Stimulated activated CD8-positive, alpha-beta memory T cell treated with anti-CD3 and anti-CD28 coated beads, Interleukin-15, amount 100 ng/mL, for 1 hour (primary cell): Measurements from ENCODE around the gene HSDL1.
"Not testable (repeated sequence)": the region's sequence is repeated elsewhere in the genome, so short reads cannot be mapped to it uniquely, and the experiment has no call there.

Experiments used
- DNase-seq: peaks from one replicate; pipeline ENCODE4 v3.0.0-alpha.2; 2020; ENCODE audit warnings: low read depth

The HSDL1 gene

DNA sequence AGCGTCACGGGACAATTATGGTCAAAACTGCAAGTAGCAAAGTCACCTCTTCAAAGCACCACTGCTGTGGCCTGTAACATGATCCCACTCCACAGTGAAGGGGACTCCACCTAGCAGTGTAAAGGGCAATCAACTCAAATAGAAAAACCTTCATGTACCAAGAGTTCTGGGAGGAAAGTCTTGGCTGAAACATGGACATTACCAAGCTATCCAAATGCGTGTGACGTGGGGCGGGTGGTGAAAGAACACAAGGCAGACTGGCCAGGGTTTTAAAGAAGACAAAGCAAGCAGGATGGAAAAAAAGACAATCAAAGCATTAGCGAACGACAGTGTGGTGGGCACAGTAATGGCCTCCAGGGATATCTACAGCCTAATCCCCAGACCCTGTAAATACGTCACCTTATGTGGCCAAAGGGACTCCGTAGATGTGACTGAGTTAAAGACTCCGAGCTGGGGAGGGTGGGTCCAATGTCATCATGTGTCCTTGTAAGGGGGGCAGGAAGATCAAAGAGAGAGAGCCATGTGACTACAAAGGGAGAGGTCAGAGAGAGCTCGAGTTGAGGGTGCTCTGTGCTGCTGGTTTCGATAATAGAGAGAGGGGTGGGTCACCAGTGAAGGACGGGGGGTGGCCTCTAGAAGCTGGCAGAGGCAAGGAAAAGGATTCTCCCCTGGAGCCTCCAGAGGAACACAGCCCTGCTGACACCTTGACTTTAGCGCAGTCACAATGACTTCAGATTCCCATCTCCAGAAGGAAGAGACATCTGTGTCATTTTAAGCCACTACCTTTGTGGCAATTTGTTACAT lies 6.0 kb downstream of the HSDL1 start:
- DNase-seq = no peak

DNA sequence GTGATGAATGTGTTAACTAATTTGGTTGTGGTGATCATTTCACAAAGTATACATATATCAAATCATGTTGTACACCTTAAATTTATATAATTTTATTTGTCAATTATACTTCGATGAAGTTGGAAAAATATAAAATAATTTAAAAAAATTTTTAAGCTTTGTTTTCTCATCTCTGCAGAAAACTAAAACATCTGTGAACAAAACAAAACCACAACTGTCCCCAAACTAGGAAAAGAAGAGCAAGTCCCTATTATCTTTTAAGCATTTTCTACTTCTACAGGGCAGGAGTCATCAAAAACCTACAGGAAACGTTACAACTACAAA lies 6.5 kb downstream of the HSDL1 start:
- no peak for DNase-seq

DNA sequence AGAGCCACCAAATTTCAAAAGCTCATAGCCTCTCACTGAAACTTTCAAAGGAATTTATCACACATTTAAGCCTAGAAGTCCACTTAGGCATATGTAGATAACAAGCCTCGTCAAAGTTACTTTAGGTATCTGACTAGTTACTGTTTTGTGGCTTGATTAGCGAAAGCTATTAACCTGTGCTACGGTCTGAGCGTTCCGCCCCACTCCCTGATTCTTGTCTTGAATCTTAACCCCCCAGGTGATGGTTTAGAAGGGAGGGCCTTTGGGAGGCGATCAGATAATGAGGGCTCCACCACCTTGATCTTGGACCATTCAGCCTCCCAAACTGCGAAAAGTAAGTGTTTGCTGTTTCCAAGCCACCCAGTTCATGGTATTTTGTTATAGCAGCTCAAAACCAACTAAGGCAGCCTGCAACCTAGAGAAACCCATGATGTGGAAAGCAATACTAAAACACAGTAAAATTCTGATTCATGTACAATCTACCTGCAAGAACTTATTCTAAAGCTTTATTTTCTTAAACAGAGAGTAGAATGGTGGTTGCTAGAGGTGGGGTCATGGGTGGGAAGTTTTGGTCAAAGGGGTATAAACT lies 7.1 kb downstream of the HSDL1 start:
- no peak for DNase-seq

DNA sequence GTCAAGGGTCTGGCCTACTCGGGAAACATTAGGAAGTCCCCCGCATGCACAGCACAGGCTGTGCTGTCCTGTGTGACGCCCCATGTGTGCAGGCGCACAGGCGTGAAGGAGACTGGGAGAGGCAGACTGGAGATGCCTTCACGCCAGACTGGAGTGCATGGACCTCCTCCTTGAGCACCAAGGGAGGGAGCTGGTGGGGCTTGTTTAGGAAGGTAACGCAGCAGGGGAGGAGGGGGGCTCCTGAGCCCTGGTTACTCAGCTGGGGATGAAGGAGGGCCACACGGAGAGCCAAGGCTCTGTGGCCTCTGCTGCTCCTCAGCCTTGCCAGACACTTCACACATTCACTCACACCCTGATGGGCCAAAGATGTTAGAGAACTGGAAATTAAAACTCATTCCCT lies 7.7 kb downstream of the HSDL1 start:
- DNase-seq = no peak

DNA sequence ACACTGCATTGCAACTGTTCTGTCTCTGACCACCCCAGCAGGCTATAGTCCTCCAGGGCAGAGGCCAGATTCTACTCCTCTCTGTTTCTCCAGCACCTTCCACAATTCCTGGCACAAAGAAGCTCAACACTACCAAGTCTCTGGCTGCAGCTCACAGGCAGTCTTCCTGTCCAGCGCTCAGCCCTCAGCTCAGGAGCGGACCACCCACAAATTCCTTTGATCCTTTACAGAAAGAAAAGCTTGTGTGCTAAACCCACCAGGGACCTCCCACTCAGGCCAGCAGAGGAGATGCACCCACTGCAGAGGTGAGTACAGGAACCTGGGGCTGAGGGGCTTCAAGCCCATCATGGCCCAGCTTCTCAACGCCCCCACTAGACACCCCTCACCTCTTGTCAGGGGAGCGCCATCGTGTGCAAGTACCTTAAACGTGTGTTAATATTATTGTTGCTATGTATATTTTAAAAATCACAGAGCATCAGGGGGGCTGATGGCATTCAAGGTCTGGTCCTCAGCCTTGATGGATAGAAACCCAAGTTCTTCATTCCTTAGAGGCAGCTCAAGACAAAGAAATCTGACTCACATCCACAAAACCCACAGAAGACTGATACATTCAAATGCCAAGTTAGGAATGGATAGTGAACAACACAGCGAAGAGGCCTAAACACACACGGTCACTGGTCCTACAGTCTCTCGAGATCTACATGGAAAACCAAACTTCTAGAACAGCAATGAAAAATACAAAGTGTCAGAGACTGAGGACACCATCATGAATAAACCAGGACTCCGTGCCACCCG lies 8.4 kb downstream of the HSDL1 start:
- DNase-seq = no peak

DNA sequence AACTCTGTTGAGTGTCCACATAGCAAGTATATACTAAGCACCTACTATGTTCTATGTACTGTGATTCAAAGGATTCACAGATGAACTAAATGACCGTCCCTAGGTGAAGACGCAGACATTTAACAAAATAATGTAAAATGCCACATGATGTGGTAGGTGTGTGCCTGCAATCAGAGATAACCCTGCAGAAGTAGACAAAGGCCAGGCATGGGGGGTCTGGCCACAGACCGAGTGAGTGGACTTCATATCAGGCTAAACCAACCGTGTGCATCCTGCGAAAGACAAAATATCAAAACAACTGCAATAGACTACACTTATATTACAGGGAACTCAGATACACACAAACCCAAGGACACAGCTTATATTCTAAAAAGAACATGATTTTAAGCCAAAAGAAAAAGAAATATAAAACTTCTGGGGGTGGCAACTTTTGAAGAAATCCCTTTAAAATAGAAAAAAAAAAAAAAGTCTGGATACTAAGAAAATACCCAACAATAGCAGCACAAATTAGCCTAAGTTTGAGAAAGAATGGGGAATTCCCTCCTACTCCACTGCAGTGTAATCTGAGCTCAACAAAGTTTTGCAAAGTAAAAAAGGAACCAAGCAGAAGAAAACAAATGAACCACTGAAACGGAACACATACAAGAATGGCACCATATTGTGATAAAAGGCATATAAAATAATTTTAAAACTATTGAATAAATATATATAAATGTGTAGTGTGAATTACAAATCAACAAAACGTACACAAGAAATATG lies 12.3 kb downstream of the HSDL1 start:
- no peak for DNase-seq

DNA sequence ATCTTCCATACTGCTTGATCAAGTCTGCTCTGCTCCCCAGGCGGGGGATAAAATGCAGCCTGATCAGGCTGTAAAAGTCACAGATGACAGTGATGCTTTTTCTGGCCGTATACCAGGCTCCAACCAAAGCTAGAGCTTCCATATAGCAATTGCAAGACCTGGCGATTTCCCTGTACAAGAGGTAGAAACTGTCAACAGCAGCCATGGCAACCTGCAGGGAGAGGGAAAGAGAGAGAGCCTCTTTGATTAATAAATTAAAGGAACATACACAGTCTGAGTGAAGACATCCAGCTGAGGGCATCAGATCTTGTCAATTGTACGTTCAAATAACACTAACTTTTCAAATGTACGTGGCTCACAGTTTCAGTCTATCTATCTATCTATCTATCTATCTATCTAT lies 13.9 kb downstream of the HSDL1 start:
- DNase-seq = no peak

DNA sequence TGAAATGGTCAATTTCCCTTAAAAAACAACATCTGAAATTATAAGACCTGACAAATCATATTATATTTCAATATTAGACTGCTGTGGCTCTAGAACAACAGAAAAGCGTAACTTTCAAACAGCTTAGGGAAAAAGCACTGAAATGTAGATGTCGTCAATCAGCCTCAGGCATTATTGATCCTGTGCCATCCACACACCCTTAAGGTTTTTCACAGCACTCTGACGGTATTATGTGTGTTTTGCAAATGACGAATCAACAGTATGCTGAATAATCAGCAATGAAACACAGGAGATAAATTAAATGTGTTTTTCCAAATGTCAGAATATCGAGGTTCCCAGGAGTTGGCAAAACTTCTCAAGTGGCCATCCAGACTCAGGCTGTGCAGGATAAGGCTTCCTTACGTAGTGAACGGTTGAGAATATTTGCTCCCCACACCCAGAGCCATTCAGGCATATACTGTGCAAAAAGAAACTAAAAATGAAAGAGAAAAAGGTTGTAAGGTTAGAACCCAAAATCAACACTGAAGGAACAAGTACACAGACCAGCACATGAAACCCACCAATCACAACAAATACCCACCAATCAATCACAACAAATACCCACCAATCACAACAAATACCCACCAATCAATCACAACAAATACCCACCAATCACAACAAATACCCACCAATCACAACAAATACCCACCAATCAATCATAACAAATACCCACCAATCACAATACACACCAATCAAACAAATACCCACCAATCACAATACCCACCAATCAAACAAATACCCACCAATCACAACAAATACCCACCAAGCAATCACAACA lies 20.5 kb downstream of the HSDL1 start:
- DNase-seq = no peak

DNA sequence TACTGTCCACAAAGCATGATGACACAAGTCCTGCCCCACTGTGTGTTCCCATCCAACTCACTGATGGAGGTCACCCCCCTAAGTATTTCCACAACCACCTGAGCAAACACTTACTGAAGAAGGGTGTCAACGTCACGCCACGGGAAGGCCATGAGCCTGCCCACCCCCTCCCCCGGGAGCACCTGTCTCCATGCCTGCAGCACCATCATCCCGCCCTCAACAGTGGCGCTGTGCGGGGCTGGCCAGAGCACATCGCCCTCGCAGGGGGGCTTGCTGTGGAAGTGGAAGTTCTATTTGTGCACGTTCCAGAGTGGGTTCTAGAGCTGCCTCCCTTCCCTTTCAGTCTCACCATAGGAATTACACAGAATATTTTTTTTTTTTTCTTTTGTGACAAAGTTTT lies 24.0 kb downstream of the HSDL1 start:
- no peak for DNase-seq

DNA sequence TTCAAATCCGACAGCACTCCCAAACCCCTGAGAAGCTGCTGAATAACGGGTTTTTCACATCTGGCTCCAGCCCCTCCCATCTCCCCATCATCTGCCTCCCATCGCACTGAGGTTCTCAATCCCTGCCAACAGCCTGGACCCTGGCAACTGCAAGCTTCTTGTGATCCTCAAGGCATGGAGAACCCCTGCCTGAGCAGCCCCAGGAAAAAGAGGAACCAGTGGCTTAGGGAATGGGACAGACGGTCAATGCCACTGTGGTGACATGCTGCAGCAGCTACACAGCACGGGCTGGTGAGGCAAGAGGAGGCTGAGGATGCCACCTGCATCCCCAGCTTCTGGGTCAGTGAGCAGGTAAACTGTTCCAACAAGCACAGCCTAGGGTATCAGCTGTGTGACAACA lies 25.0 kb downstream of the HSDL1 start:
- no peak for DNase-seq

DNA sequence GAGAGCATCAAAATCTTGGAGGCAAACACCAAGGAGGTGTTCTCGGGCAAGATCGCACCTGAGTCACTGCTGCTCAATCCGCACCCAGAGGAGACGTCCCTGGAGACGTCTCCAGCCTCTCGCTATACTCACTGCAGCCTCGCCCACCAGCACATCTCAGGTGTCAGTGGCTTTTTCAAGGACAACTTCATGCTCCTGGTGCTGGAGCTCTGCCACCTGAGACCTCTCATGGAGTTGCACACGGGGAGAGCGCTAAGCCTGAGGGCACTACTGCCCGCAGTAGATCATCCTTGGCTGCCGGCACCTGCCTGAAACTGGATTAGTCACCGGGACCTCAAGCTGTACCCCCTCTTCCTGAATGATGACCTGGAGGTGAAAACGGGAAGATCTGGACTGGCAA lies 25.6 kb downstream of the HSDL1 start:
- DNase-seq = no peak

DNA sequence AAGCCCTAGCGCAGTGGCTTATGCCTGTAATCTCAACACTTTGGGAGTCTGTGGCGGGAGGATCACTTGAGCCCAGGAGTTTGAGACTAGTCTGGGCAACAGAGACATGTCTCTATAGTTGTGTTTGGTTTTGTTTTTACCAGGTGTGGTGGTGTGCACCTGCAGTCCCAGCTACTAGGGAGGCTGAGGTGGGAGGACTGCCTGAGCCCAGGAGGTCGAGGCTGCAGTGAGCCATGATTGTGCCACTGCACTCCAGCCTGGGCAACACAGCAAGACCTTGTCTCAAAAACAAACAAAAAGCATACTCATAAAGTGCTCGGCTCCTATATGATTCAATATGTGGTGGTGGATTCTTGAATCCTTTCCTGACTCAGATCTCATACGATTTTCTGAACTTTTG lies 26.7 kb downstream of the HSDL1 start:
- not testable (repeated sequence) for DNase-seq

DNA sequence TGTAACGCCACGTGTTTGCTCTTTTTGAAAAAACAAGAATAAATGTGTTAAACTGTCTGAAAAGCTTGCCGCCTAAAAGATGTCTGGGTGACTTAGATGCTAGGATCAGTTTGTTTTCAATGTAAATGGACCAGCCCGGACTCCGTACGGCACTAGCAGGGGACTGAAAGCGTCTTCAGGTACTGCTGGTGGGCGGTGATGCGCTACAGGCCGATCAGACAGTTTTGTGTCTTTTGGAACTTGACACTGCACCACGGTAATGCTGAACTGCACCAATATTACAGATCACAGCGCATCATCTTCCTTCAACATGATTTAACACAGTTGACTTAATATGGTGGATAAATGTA lies 27.5 kb downstream of the HSDL1 start:
- DNase-seq = no peak

DNA sequence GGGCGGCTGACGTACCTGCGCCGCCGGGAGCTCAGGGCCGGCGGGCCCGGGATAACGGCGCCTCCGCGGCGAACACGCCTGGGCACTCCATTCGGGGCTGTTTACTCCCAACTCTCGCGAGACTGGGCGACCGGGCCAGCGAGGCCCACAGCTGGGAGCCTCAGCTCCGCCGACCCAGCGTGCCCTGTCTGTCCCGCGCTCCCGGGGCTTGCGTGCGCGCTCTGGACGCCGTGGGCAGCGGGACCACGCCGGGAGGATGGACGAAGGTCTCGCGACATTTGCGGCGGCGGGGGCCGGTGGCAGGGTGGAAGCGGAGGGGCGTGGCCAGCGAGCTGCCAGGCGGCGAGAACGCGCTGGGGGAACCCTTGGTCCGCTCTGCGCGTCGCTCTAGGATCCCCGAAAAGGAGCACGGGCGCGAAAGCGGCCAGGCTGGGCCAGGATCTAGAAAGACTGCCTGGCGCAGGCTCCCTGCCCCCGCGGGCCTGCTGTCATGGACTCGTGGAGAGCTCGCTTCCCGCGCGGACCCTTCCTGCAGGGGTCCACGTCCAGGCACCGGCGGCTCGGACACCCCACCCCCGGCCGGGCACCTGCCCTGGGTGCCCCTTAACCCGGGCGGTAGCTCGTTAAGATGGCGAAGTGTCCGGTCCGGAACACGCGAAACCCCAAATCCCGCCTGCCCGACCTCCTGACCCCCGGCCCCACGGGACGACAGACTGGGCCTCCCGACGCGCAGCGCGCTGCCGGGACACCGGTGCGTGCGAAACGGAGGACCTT lies 28.1 kb downstream of the HSDL1 start, which contains the start of gene MBTPS1:
TSS of gene MBTPS1 (minus strand) at position 223 of the 774 bp plus-strand sequence. CDS start 15,159 bp downstream, outside the sequence.
- peak; percentile 93 for DNase-seq

DNA sequence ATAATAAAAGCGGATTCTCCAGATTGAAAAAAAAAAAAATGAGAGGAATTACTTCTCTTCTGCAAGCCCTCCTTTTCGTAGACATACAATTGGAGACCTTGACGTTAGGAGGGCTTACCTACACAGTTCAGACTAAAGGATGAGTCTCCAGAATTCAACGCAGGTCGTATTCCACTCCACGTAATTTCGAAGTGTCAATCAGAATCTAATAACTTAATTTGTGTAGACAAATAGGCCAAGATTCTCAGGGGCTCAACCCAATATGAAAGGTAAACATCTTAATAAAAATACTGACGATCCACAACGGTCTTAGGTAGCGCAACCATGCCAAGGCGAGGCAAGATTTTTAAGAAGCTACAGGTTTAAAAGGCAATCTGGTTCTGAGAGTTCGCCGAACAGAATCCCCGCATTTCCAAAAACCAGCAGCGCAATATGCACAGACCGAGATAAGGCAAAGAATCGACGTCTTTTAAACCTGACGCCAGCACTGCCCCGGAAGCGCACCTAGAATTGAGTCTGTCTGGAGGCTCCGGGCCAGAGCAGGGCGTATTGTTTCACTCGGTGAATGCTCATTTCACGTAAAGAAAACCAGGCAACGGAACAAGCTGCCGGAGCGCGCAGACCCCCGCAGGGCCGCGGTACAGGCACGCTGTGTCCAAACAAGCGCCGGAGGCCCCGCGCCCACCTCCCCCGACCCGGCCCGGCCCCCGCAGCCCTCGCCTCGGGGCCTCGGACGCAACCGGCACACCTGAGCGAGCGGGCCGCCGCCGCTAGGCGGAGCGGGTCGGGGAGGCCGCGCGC lies 28.9 kb downstream of the HSDL1 start:
- DNase-seq = peak; percentile 29

DNA sequence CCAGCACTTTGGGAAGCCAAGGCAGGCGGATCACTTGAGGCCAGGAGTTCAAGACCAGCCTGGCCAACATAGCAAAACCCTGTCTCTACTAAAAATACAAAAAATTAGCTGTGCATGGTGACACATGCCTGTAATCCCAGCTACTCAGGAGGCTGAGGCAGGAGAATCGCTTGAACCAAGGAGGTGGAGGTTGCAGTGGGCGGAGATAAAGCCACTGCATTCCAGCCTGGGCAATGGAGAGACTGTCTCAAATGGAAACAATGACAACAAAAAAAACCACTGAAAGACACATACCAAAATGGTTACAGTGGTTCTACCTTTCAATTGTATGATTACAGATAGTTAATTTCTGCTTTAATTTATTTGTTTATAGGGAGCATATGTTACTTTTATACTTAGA lies 33.0 kb downstream of the HSDL1 start:
- DNase-seq = not testable (repeated sequence)

DNA sequence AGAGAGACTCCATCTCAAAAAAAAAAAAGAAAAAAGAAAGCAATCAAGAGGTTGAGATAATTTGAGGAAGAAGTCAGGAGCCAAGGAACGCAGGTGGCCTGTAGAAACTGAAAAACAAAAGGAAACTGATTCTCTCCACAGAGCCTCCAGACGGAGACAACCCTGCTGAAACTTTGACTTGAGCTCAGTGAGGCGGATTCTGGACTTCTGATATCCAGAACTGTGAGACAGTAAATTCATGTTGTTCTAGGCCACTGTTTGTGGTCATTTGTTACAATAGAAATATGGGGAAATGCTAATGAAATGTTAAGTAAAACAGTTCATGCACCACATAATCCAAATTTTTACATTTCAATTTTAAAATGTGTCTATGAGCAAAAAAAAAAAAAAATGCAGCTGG lies 33.5 kb downstream of the HSDL1 start:
- no peak for DNase-seq

DNA sequence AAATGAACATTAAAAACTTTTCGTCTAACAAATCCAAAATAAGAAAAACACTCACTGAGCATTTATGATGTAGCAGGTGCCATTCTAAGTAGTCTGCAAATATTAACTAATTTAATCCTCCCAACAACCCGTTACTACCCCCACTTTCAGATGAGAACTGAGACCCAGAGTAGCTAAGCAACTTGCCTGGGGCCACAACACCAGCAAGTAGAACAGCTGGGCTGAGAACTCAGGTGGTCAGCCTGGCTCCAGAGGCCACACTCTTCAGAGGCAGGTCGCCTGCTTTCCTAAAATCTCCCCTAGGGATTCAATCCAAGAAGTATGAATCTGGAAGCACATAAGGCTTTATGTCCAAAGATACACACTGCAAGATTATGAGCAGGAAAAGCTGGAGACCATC lies 34.5 kb downstream of the HSDL1 start:
- no peak for DNase-seq

DNA sequence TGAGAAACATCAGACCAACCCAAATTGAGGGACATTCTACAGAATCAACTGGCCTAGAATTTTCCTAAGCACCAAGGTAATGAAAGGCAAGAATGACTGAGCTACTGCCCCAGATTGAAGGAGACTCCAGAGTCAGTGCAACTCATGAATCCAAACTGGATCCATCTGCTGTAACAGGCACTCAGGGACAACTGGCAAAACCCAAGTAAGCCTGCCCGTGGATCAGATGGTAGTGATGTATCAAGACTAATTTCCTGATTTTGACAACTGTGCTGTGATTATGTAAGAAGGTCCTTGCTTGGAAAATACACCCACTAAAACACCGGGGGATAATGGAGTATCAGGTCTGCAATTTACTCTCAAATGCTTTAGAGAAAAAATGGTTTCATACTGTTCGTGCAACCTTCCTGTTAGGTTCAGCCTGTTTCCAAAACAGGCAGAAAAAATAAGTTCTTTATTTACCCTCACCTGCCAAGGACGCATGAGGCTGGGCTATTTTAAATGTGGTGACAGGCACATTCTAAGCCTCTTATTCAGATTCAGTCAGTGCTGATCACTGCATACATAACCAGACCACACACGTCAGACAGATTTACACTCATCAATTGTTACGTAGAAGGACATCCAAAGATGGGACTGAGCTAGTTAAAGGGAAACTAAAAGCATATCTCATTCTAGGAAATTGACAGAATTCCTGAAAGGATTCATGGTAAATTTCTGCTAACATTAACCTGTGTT lies 35.2 kb downstream of the HSDL1 start:
- DNase-seq = no peak
